Measurements from ENCODE around the gene TXLNB.
"Not testable (repeated sequence)": the region's sequence is repeated elsewhere in the genome, so short reads cannot be mapped to it uniquely, and the experiment has no call there.

TXLNB gene

DNA sequence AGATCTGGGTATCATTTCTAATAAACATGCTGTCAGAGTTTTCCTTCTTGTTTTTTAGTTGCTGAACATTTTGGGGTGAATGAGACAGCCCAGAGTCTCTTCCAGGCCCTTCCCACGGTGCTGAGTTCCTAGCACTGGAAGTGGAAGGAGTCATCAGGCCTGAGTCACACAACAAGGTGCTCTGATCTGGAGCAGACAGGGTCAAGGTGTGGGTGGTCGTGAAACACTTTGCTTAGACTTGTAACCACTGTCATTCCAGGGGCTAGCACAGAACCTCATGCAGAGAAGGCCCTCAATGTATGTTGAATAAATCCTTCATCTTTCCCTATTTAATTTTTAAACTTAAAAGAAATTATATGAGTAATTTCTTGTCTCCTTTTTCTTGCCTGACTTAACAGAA lies 60.6 kb downstream of the TXLNB start:
- DNase-seq = no peak

DNA sequence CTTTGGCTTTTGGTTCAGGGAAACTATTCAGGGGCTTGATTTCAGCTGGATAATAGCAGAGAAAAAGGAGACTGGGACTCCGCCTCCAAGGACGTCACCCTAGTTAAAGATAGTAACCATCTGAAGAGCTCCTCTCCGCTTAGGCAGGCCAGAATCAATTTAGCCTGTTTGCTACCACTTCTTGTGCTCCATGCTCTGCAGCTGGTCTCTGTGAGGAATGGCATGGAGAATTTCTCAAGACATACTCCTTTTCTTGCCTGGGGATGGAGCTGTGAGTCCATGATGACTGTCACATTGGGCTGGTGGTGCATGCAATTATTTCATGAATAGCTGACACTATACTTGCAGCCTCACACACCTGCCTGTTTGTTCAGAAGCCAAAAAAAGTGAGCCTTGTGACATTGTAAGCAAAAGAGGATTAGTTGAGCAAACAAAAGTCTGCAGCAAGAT lies 61.4 kb downstream of the TXLNB start:
- DNase-seq = peak in 1 of 2 donors; percentile 36

- DNase-seq = not testable (repeated sequence)
Measured at GRCh38 chr6:139228387-139228786, 63.4 kb downstream of the TXLNB start.

DNA sequence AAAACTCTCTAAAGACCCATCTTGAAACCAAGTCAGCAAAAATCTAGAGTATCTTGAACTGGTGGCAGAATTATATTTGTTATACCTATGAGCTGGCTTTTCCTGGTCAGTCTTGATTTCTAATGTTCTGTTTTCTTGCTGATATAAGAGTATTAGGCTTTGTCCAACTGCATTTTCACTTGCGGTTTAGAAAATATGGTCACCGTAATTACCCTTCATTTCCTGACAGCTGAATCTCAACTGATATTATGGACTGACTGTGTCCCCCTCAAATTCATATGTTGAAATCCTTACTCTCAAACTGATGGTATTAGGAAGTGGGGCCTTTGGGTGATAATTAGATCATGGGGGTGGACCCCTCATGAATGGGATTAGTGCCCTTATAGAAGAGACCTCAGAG lies 72.1 kb downstream of the TXLNB start:
- no peak for DNase-seq

- peak; percentile 79 to 81 for DNase-seq
Measured at GRCh38 chr6:139219271-139219729, 72.5 kb downstream of the TXLNB start.

GRCh38 chr6:139212460-139212859 lies 79.3 kb downstream of the TXLNB start:
- DNase-seq = not testable (repeated sequence)

DNA sequence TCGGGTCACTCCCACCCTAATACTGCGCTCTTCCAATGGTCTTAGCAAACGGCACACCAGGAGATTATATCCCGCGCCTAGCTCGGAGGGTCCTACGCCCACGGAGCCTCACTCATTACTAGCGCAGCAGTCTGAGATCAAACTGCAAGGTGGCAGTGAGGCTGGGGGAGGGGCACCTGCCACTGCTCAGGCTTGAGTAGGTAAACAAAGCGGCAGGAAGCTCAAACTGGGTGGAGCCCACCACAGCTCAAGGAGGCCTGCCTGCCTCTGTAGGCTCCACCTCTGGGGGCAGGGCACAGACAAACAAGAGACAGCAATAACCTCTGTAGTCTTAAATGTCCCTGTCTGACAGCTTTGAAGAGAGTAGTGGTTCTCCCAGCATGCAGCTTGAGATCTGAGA lies 81.0 kb downstream of the TXLNB start:
- DNase-seq = peak in 1 of 2 donors; percentile 23

DNA sequence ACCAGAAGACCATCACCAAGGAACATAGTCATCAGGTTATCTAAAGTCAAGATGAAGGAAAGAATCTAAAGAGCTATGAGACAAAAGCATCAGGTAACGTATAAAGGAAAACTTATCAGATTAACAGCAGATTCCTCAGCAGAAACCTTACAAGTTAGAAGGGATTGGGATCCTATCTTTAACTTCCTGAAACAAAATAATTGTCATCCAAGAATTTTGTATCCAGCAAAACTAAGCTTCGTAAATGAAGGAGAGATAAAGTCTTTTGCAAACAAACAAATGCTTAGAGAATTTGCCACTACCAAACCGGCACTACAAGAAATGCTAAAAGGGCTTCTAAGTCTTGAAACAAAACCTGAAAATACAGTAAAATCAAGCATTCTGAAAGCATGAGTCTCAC lies 86.0 kb downstream of the TXLNB start:
- DNase-seq = no peak

DNA sequence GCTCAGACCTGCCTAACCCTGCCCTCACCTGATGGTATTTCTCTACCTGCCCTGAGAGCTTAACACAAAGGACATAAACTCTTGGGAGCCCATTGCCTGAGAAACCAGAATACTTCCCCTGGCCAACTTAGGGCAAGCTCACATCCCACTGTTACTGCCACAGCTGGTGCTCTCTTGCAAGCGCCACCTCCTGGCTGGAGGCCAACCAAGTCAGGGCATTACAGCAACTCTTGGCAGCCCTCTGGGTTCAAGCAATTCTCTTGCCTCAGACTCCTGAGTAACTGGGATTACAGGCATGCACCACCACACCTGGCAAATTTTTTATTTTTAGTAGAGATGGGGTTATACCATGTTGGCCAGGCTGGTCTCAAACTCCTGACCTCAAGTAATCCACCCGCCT lies 86.8 kb downstream of the TXLNB start:
- no peak for DNase-seq

GRCh38 chr6:139201378-139201777 lies 90.4 kb downstream of the TXLNB start:
- no peak for DNase-seq

GRCh38 chr6:139198529-139199288 lies 93.1 kb downstream of the TXLNB start:
- no peak for DNase-seq

GRCh38 chr6:139194740-139195139 lies 97.1 kb downstream of the TXLNB start:
- no peak for DNase-seq
